H9 (cell line): ENCODE data around the gene INPP5F. TPM values are rescaled to one million over a fixed set of nuclear protein-coding genes. Genes with fewer than 3 reads are reported as not detected.

Source experiments
- DNase-seq: peaks from one replicate; pipeline ENCODE4 v3.0.0-alpha.2; 2017
- H2AFZ ChIP-seq: one replicate; pipeline ENCODE4 v1.6.1; 2013; ENCODE audit warnings: mild to moderate bottlenecking, low read length, control low read depth, moderate library complexity
- H2AK5ac ChIP-seq: 2 replicates; pipeline ENCODE4 v1.6.1; 2013; ENCODE audit warnings: low read length, control low read depth, mixed read lengths; ENCODE audit not compliant: insufficient read length
- H2BK120ac ChIP-seq: one replicate; pipeline ENCODE4 v1.6.1; 2013; ENCODE audit warnings: low read depth, mild to moderate bottlenecking, low read length, control low read depth, inconsistent platforms; ENCODE audit not compliant: poor library complexity, severe bottlenecking
- H2BK12ac ChIP-seq: 2 replicates; pipeline ENCODE4 v1.6.1; 2013; ENCODE audit warnings: low read length, control low read depth, mixed read lengths, low read depth; ENCODE audit not compliant: insufficient read length
- H2BK15ac ChIP-seq: 2 replicates; pipeline ENCODE4 v1.6.1; 2013; ENCODE audit warnings: low read depth, low read length, control low read depth
- H2BK20ac ChIP-seq: one replicate; pipeline ENCODE4 v1.6.1; 2013; ENCODE audit warnings: low read depth, mild to moderate bottlenecking, low read length, control low read depth, inconsistent platforms; ENCODE audit not compliant: poor library complexity, severe bottlenecking
- H2BK5ac ChIP-seq: 2 replicates; pipeline ENCODE4 v1.6.1; 2013; ENCODE audit warnings: low read length, control low read depth, mixed read lengths; ENCODE audit not compliant: insufficient read length
- H3K14ac ChIP-seq: 2 replicates; pipeline ENCODE4 v1.6.1; 2013; ENCODE audit warnings: low read length, control low read depth; ENCODE audit not compliant: insufficient read depth
- H3K18ac ChIP-seq: 2 replicates; pipeline ENCODE4 v1.6.1; 2013; ENCODE audit warnings: low read depth, mild to moderate bottlenecking, mixed read lengths, low read length, control low read depth; ENCODE audit not compliant: insufficient read length
- H3K23ac ChIP-seq: 2 replicates; pipeline ENCODE4 v1.6.1; 2013; ENCODE audit warnings: low read length, control low read depth, mixed read lengths, low read depth; ENCODE audit not compliant: insufficient read length
- H3K23me2 ChIP-seq: 2 replicates; pipeline ENCODE4 v1.6.1; 2013; ENCODE audit warnings: low read depth, mild to moderate bottlenecking, mixed read lengths, low read length, control low read depth; ENCODE audit not compliant: insufficient read length, poor library complexity, severe bottlenecking
- H3K27ac ChIP-seq: 2 replicates; pipeline ENCODE4 v1.5.1; 2013; ENCODE audit warnings: low read length, control low read depth, mixed read lengths, low read depth; ENCODE audit not compliant: insufficient read length
- H3K27me3 ChIP-seq: 2 replicates; pipeline ENCODE4 v1.6.1; 2013; ENCODE audit warnings: low read length, control low read depth, inconsistent platforms; ENCODE audit not compliant: insufficient read depth
- H3K4ac ChIP-seq: 2 replicates; pipeline ENCODE4 v1.6.1; 2013; ENCODE audit warnings: low read depth, mild to moderate bottlenecking, control low read depth, inconsistent platforms, low read length, moderate library complexity
- H3K4me1 ChIP-seq: 2 replicates; pipeline ENCODE4 v1.6.1; 2013; ENCODE audit warnings: low read length, control low read depth, inconsistent platforms; ENCODE audit not compliant: insufficient read depth
- H3K4me2 ChIP-seq: 2 replicates; pipeline ENCODE4 v1.6.1; 2013; ENCODE audit warnings: low read length, control low read depth, mixed read lengths; ENCODE audit not compliant: insufficient read length, insufficient read depth
- H3K56ac ChIP-seq: 2 replicates; pipeline ENCODE4 v1.6.1; 2013; ENCODE audit warnings: low read depth, mild to moderate bottlenecking, mixed read lengths, low read length, control low read depth; ENCODE audit not compliant: insufficient read length
- H3K79me1 ChIP-seq: 2 replicates; pipeline ENCODE4 v1.6.1; 2013; ENCODE audit warnings: low read depth, mild to moderate bottlenecking, moderate library complexity, low read length, control low read depth, inconsistent platforms; ENCODE audit not compliant: insufficient read depth, poor library complexity, severe bottlenecking
- H3K79me2 ChIP-seq: 2 replicates; pipeline ENCODE4 v1.6.1; 2013; ENCODE audit warnings: low read length, control low read depth, inconsistent platforms; ENCODE audit not compliant: insufficient read depth
- H3K9ac ChIP-seq: 2 replicates; pipeline ENCODE4 v1.6.1; 2013; ENCODE audit warnings: low read length, control low read depth, mixed read lengths; ENCODE audit not compliant: insufficient read length; ENCODE audit errors: extremely low read depth
- H3K9me3 ChIP-seq: one replicate; pipeline ENCODE4 v1.6.1; 2013; ENCODE audit warnings: low read depth, low read length, inconsistent platforms; ENCODE audit not compliant: control insufficient read depth
- H3T11ph ChIP-seq: one replicate; pipeline ENCODE4 v1.6.1; 2013; ENCODE audit warnings: mild to moderate bottlenecking, low read length, control low read depth, inconsistent platforms
- H4K20me1 ChIP-seq: one replicate; pipeline ENCODE4 v1.6.1; 2013; ENCODE audit not compliant: control insufficient read depth, insufficient read length, insufficient read depth
- H4K5ac ChIP-seq: 2 replicates; pipeline ENCODE4 v1.6.1; 2013; ENCODE audit warnings: low read depth, mild to moderate bottlenecking, mixed read lengths, low read length, control low read depth; ENCODE audit not compliant: insufficient read length
- H4K8ac ChIP-seq: replicated peaks from 2 replicates; pipeline ENCODE4 v1.6.1; 2013; ENCODE audit warnings: low read length, control low read depth, mixed read lengths, low read depth; ENCODE audit not compliant: insufficient read length
- H4K91ac ChIP-seq: 2 replicates; pipeline ENCODE4 v1.6.1; 2013; ENCODE audit warnings: low read depth, mild to moderate bottlenecking, moderate library complexity, mixed read lengths, low read length, control low read depth; ENCODE audit not compliant: insufficient read length
- H3K27ac Mint-ChIP-seq, 3 experiments: 2 replicates in 2 of 3; 3 replicates in 1 of 3; pipeline ENCODE4 v1.8.0; 2020 to 2021; ENCODE audit warnings: mixed read lengths in 3 of 3, mild to moderate bottlenecking in 1 of 3, moderate library complexity in 1 of 3
- H3K27me3 Mint-ChIP-seq: 2 replicates; pipeline ENCODE4 v1.8.0; 2021; ENCODE audit warnings: low read depth, mild to moderate bottlenecking, moderate library complexity, mixed read lengths
- H3K36me3 Mint-ChIP-seq, 3 experiments: 2 replicates in 2 of 3; 3 replicates in 1 of 3; pipeline ENCODE4 v1.8.0; 2020 to 2021; ENCODE audit warnings: low read depth in 3 of 3, mixed read lengths in 3 of 3; ENCODE audit not compliant: insufficient read depth in 1 of 3
- H3K4me1 Mint-ChIP-seq, 2 experiments: 2 replicates each; pipeline ENCODE4 v1.8.0; 2020; ENCODE audit warnings: mixed read lengths in 2 of 2
- H3K4me3 Mint-ChIP-seq, 2 experiments: 2 replicates in 1 of 2; 3 replicates in 1 of 2; pipeline ENCODE4 v1.8.0; 2020 to 2021; ENCODE audit warnings: mild to moderate bottlenecking in 2 of 2, mixed read lengths in 2 of 2, moderate library complexity in 1 of 2
- H3K9me3 Mint-ChIP-seq, 2 experiments: 2 replicates in 1 of 2; 3 replicates in 1 of 2; pipeline ENCODE4 v1.8.0; 2020; ENCODE audit warnings: mild to moderate bottlenecking in 2 of 2, mixed read lengths in 2 of 2, moderate library complexity in 1 of 2
- CTCF ChIP-seq: fragments of 200-600 bp; sonication (generic); conservative IDR thresholded peaks from 3 replicates; pipeline ENCODE4 v1.8.0; 2021; ENCODE audit warnings: antibody characterized with exemption, mild to moderate bottlenecking
- WGBS: extraction: QIAGEN DNeasy Blood & Tissue Kit; methylation state at CpG from one replicate; pipeline ENCODE4 v1.1.7; 2013; ENCODE audit warnings: missing lambda C conversion rate, low lambda C conversion rate, mixed read lengths; ENCODE audit not compliant: insufficient read length; ENCODE audit errors: extremely low coverage; 5-methylcytosine and 5-hydroxymethylcytosine counted together
- total RNA-seq: library from RNA; stranded (reverse); gene quantifications from 2 replicates; pipeline ENCODE4 v1.2.1, GENCODE V29; 2021

Gene INPP5F
- total RNA-seq, 1 experiment from 2014 or later = 108 TPM

GRCh38 chr10:119700321-119700954 is 25.4 kb upstream of the INPP5F start:
- no peaks in the 10 kb centered on the region; the same call in none of the 2 replicates for H3K27me3 Mint-ChIP-seq
- WGBS = no CpG with 5 or more reads among the region's 4 CpGs
- H3K4me1 ChIP-seq = peaks cover 3% of the 10 kb centered on the region; the same call in 1 of the 2 replicates

More at GRCh38 chr10:119700321-119700954, 25.4 kb upstream of the INPP5F start:
- no peak for TF ChIP-seq CTCF
- Histone ChIP-seq H4K20me1 (no peaks in the 10 kb centered on the region), H3K9me3 (no peaks in the 10 kb centered on the region), H4K91ac (no peak overlapping the region), H2AFZ (no peak overlapping the region), H3K79me1 (no peaks in the 10 kb centered on the region), H2AK5ac (no peak overlapping the region), H3T11ph (no peak overlapping the region), H2BK12ac (no peak overlapping the region), H3K56ac (no peak overlapping the region), H2BK15ac (no peak overlapping the region), H3K14ac (no peak overlapping the region), H3K27ac (no peak overlapping the region), H3K4ac (no peak overlapping the region), H3K9ac (no peak overlapping the region), H3K27me3 (no peaks in the 10 kb centered on the region), H4K5ac (no peak overlapping the region), H2BK120ac (no peak overlapping the region), H4K8ac (no peak overlapping the region), H3K23ac (no peak overlapping the region), H3K23me2 (no peaks in the 10 kb centered on the region), H2BK20ac (no peak overlapping the region), H3K79me2 (no peaks in the 10 kb centered on the region), H3K4me2 (no peak overlapping the region), H3K18ac (no peak overlapping the region), H2BK5ac (no peak overlapping the region)
- Mint-ChIP-seq H3K36me3 (peaks cover 0 to under 1% (median under 1%) of the 10 kb centered on the region in 3 experiments; a peak in 3 of 7 replicates), H3K27ac (no peak overlapping the region), H3K4me3 (no peak overlapping the region), H3K9me3 (peaks cover under 1 to 4% of the 10 kb centered on the region in 2 experiments; a peak in 3 of 5 replicates), H3K4me1 (peaks cover 17 to 19% of the 10 kb centered on the region in 2 experiments)
- DNase-seq = no peak
